ENCODE measurements around the gene UBE2V1.
"Not testable (repeated sequence)": the region's sequence is repeated elsewhere in the genome, so short reads cannot be mapped to it uniquely, and the experiment has no call there.

DNA sequence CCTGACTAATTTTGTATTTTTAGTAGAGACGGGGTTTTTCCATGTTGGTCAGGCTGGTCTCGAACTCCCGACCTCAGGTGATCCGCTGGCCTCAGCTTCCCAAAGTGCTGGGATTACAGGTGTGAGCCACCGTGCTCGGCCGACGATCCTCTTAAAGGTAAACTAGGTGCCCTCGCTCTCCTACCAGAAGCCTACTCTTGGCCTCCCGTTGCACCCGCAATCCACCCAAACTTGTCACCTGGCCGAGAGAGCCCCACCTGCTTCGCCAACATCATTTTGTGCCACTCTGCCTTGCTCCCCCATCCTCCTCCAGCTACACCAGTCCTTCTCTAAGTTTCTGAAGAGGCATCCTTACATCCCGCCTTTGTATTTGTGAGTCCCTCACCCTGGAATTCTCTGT is 10.4 kb downstream of the UBE2V1 start:
- TF ChIP-seq CTCF, POLR2A (IDR thresholded peaks at IDR 0.05): not testable (repeated sequence)

All from suprapubic skin (tissue), 3 donors.